GM18867 (cell line): Measurements from ENCODE around the gene CLDN17.

Source experiments
- ATAC-seq: cut with Tn5 transposase; IDR thresholded peaks from one replicate; pipeline ENCODE4 v1.9.1; 2021; ENCODE audit warnings: mild to moderate bottlenecking, moderate library complexity; ENCODE audit not compliant: unreplicated experiment

The CLDN17 gene

GRCh38 chr21:30166705-30167104, at the start of gene CLDN17:
CLDN17 (minus strand) TSS chr21:30166805; CDS start chr21:30166617, 188 bp downstream.
- ATAC-seq = no peak

GRCh38 chr21:30216041-30216723, 49.6 kb upstream of the CLDN17 start, which contains the start of gene CLDN8:
CLDN8 (minus strand) TSS chr21:30216097; CDS start chr21:30215925, 172 bp downstream.
- ATAC-seq = no peak

GRCh38 chr21:30211071-30211470, 44.5 kb upstream of the CLDN17 start:
- no peak for ATAC-seq

- no peak for ATAC-seq
These were observed 43.0 kb upstream of the CLDN17 start for GRCh38 chr21:30209601-30210000.

GRCh38 chr21:30207252-30207579, 40.6 kb upstream of the CLDN17 start:
- ATAC-seq = no peak

GRCh38 chr21:30206551-30207251, 40.1 kb upstream of the CLDN17 start:
- ATAC-seq = no peak

- ATAC-seq = no peak
These were observed 33.4 kb upstream of the CLDN17 start for GRCh38 chr21:30200000-30200399.

GRCh38 chr21:30194701-30195299, 28.2 kb upstream of the CLDN17 start:
- ATAC-seq = peak; percentile 83

- no peak for ATAC-seq
These were observed 26.6 kb upstream of the CLDN17 start for GRCh38 chr21:30193201-30193600.

GRCh38 chr21:30190554-30190953, 23.9 kb upstream of the CLDN17 start:
- ATAC-seq = no peak

- no peak for ATAC-seq
These were observed 23.2 kb upstream of the CLDN17 start for GRCh38 chr21:30189773-30190172.

GRCh38 chr21:30186242-30186641, 19.6 kb upstream of the CLDN17 start:
- no peak for ATAC-seq

GRCh38 chr21:30168086-30168485, 1.5 kb upstream of the CLDN17 start:
- ATAC-seq = no peak

GRCh38 chr21:30166171-30166570, 434 bp downstream of the CLDN17 start:
- no peak for ATAC-seq

- no peak for ATAC-seq
These were observed 1.8 kb downstream of the CLDN17 start for GRCh38 chr21:30164796-30165195.

GRCh38 chr21:30153697-30154340, 12.8 kb downstream of the CLDN17 start:
- no peak for ATAC-seq

- ATAC-seq = no peak
These were observed 13.8 kb downstream of the CLDN17 start for GRCh38 chr21:30152792-30153191.

GRCh38 chr21:30148906-30149305, 17.7 kb downstream of the CLDN17 start:
- ATAC-seq = no peak

GRCh38 chr21:30146558-30147282, 19.9 kb downstream of the CLDN17 start:
- ATAC-seq = no peak

- no peak for ATAC-seq
These were observed 28.1 kb downstream of the CLDN17 start for GRCh38 chr21:30138483-30138882.

GRCh38 chr21:30129246-30129645, 37.4 kb downstream of the CLDN17 start:
- no peak for ATAC-seq
